Calu3 (cell line): ENCODE measurements around the gene RNF146. TPM values are rescaled to one million over a fixed set of nuclear protein-coding genes. Genes with fewer than 3 reads are reported as not detected.
"Not testable (repeated sequence)": the region's sequence is repeated elsewhere in the genome, so short reads cannot be mapped to it uniquely, and the experiment has no call there.

ENCODE experiments used
- BruUV-seq: library from RNA; stranded (reverse); fragments of 400-500 nt; replicated peaks from 2 replicates; lab custom pipeline; 2021; lab: Mats Ljungman, UMichigan
- CTCF ChIA-PET: fragments of 300-600 bp; sonication (Branson Sonifier 250); formaldehyde crosslinking; loops from one replicate; lab custom pipeline; 2022; ENCODE audit warnings: antibody characterized with exemption; lab: Charles Lee
- DNase-seq: peaks from one replicate; pipeline ENCODE4 v3.0.0; 2022
- H3K27ac Mint-ChIP-seq: one replicate; pipeline ENCODE4 v1.8.0; 2022; ENCODE audit warnings: mixed read lengths; ENCODE audit not compliant: unreplicated experiment
- H3K27me3 Mint-ChIP-seq: one replicate; pipeline ENCODE4 v1.8.0; 2022; ENCODE audit warnings: mixed read lengths; ENCODE audit not compliant: unreplicated experiment
- H3K36me3 Mint-ChIP-seq: one replicate; pipeline ENCODE4 v1.8.0; 2022; ENCODE audit warnings: mild to moderate bottlenecking, moderate library complexity, mixed read lengths; ENCODE audit not compliant: insufficient read depth, unreplicated experiment
- H3K4me1 Mint-ChIP-seq: one replicate; pipeline ENCODE4 v1.8.0; 2022; ENCODE audit warnings: mild to moderate bottlenecking, low read depth, mixed read lengths; ENCODE audit not compliant: unreplicated experiment
- H3K4me3 Mint-ChIP-seq: one replicate; pipeline ENCODE4 v1.8.0; 2022; ENCODE audit warnings: mild to moderate bottlenecking, low read depth, moderate library complexity, mixed read lengths; ENCODE audit not compliant: unreplicated experiment
- H3K9me3 Mint-ChIP-seq: one replicate; pipeline ENCODE4 v1.8.0; 2022; ENCODE audit warnings: low read depth, mixed read lengths; ENCODE audit not compliant: unreplicated experiment
- intact Hi-C: fragments of 100-400 bp; cut with micrococcal nuclease; formaldehyde crosslinking; loops from one replicate; pipeline ENCODE4 v1.10.0; 2022; ENCODE audit not compliant: unreplicated experiment
- total RNA-seq: library from RNA; stranded (reverse); gene quantifications from 2 replicates; pipeline ENCODE4 v1.2.3, GENCODE V29; 2022
- TF ChIP-seq, protein P1 (sequence below): fragments of 200-600 bp; IDR thresholded peaks from one replicate; pipeline ENCODE4 v1.8.0; 2022; ENCODE audit warnings: antibody characterized with exemption; ENCODE audit not compliant: unreplicated experiment

Gene RNF146
- total RNA-seq, 1 experiment from 2014 or later = 24.1 TPM

DNA sequence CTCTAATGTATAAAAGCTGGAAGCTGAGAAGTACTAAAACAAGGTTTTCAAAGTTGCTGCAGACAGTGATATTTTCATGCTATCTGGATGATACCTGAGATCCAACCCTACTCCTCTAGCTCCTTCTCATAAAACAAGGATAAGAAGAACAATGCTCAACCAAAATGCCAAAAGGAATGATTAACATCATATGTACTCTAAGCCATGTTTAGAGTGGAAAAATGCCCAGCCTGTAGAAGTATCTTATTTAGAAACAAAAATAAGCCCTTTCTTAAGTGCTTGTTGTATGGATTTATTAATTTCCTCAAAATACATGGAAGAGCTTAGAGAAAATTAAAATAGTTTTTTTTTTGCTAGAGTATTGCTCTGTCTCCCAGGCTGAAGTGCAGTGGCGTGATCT, 53.0 kb downstream of the RNF146 start:
- no peak overlapping the region for H3K27ac Mint-ChIP-seq
- no peaks in the 10 kb centered on the region for H3K36me3 Mint-ChIP-seq
- CTCF ChIA-PET = no interaction called here
- H3K4me3 Mint-ChIP-seq = no peak overlapping the region
- TF ChIP-seq, protein P1, sequence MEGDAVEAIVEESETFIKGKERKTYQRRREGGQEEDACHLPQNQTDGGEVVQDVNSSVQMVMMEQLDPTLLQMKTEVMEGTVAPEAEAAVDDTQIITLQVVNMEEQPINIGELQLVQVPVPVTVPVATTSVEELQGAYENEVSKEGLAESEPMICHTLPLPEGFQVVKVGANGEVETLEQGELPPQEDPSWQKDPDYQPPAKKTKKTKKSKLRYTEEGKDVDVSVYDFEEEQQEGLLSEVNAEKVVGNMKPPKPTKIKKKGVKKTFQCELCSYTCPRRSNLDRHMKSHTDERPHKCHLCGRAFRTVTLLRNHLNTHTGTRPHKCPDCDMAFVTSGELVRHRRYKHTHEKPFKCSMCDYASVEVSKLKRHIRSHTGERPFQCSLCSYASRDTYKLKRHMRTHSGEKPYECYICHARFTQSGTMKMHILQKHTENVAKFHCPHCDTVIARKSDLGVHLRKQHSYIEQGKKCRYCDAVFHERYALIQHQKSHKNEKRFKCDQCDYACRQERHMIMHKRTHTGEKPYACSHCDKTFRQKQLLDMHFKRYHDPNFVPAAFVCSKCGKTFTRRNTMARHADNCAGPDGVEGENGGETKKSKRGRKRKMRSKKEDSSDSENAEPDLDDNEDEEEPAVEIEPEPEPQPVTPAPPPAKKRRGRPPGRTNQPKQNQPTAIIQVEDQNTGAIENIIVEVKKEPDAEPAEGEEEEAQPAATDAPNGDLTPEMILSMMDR = no peak
- H3K27me3 Mint-ChIP-seq = no peaks in the 10 kb centered on the region
- BruUV-seq = no TSS peak
- no peak for DNase-seq
- intact Hi-C loops = no loop called here
- no peaks in the 10 kb centered on the region for H3K9me3 Mint-ChIP-seq
- no peaks in the 10 kb centered on the region for H3K4me1 Mint-ChIP-seq

DNA sequence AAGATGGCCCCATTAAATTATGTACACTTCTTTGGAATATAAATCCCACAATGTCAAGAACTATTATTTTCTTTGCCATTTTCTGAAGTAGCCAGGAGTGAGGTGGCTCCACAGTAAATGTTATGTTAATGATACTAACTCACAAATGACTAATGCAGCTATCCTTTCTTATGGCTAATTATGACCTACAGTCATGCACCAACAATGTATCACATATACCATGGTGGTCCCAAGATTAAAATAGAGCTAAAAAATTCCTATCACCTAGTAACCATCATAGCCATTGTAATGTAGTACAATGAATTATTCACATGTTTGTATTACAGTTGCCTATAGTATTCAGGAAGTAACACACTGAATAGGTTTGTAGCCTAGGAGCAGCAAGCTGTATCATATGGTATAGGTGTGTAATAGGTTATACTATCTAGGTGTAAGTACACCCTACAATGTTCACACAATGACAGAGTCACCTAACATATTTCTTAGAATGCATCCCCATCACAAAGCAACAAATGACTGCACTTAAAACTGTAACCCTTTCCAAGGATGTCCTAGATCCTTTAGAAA, 61.5 kb downstream of the RNF146 start:
- BruUV-seq = no TSS peak
- Mint-ChIP-seq H3K27ac (no peak overlapping the region), H3K9me3 (no peaks in the 10 kb centered on the region), H3K27me3 (no peaks in the 10 kb centered on the region), H3K4me1 (no peaks in the 10 kb centered on the region), H3K36me3 (peaks cover 11% of the 10 kb centered on the region), H3K4me3 (no peak overlapping the region)
- DNase-seq = no peak
- intact Hi-C loops = no loop called here
- TF ChIP-seq, protein P1 = no peak
- CTCF ChIA-PET = no interaction called here

DNA sequence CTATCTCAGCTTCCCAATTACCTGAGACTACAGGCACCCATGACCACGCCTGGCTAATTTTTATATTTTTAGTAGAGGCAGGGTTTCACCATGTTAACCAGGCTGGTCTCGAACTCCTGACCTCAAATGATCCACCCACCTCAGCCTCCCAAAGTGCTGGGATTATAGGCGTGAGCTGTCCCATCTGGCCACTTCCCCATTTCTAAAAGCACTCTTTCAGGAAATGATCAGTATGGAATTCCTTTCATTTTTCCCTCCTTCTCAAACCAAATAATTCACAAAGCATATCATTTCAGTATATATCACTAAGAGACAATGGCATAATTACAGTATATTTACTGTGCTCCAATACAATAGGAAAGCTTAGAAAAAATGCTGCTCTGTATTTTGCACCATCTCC, 64.6 kb downstream of the RNF146 start:
- H3K4me3 Mint-ChIP-seq, DNase-seq, H3K36me3 Mint-ChIP-seq, intact Hi-C loops, H3K9me3 Mint-ChIP-seq, H3K27me3 Mint-ChIP-seq, H3K27ac Mint-ChIP-seq, BruUV-seq: not testable (repeated sequence)
- H3K4me1 Mint-ChIP-seq = peaks cover 12% of the 10 kb centered on the region
- CTCF ChIA-PET = interaction anchor here (0.6 to 1.1 kb wide), 2 partner anchors 11 to 47 kb away, joined by 3 to 4 read pairs; no protein-coding TSS in a partner anchor

DNA sequence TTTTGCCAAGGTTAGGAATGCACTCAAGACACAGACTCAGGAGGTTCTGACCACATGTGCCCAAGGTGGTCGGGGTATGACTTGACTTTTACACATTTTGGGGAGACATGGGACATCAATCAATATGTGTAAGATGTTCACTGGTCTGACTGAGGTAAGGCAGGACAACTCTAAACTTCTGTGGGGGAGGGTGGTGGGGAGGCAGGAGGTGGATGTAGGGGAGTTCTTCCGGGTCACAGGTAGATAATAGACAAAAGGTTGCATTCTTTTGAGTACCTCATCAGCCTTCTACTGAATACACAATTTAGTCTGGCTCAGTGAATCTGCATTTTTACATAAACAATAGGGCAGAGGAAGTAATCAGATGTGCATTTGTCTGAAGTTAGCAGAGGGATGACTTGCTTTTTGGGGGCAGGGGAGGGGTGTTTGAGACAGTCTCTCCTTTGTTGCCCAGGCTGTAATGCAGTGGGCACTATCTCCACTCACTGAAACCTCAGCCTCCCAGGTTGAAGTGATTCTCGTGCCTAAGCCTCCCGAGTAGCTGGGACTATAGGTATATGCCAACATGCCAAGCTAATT, 65.8 kb downstream of the RNF146 start:
- TF ChIP-seq, protein P1 = no peak
- DNase-seq = no peak
- intact Hi-C loops = no loop called here
- no peaks in the 10 kb centered on the region for H3K27me3 Mint-ChIP-seq
- no peak overlapping the region for H3K27ac Mint-ChIP-seq
- no peaks in the 10 kb centered on the region for H3K36me3 Mint-ChIP-seq
- peaks cover 19% of the 10 kb centered on the region for H3K4me1 Mint-ChIP-seq
- no TSS peak for BruUV-seq
- CTCF ChIA-PET = interaction anchor here (1.2 kb wide), 1 partner anchor 11 kb away, joined by 3 read pairs; no protein-coding TSS in a partner anchor
- H3K9me3 Mint-ChIP-seq = no peaks in the 10 kb centered on the region
- H3K4me3 Mint-ChIP-seq = no peak overlapping the region

Other genes starting within 250 kb of the RNF146 start
- not detected in 2 replicates for gene RSPO3, start 148.2 kb upstream of the RNF146 start, total RNA-seq
- 30.3 and 42.5 TPM in 2 replicates for gene ECHDC1, start 76.7 kb downstream of the RNF146 start, total RNA-seq
- 0.31 and 0.91 TPM in 2 replicates for gene KIAA0408, start 192.5 kb downstream of the RNF146 start, total RNA-seq